Rectal smooth muscle tissue (tissue), 1 donor: ENCODE results near the gene ABO.
A peak's percentile ranks its signal among the peaks of the same experiment; 100 is the strongest.
"Not testable (repeated sequence)": the region's sequence is repeated elsewhere in the genome, so short reads cannot be mapped to it uniquely, and the experiment has no call there.

ENCODE experiments used
- H3K27ac ChIP-seq: one replicate; pipeline ENCODE4 v1.7.0; 2013; ENCODE audit warnings: low read depth, low read length, inconsistent platforms
- H3K27me3 ChIP-seq: one replicate; pipeline ENCODE4 v1.7.0; 2013; ENCODE audit warnings: low read length; ENCODE audit not compliant: control insufficient read depth, insufficient read depth
- H3K36me3 ChIP-seq: one replicate; pipeline ENCODE4 v1.7.0; 2013; ENCODE audit warnings: low read length; ENCODE audit not compliant: control insufficient read depth, insufficient read depth
- H3K4me1 ChIP-seq: one replicate; pipeline ENCODE4 v1.7.0; 2013; ENCODE audit warnings: low read length; ENCODE audit not compliant: control insufficient read depth, insufficient read depth
- H3K4me3 ChIP-seq: one replicate; pipeline ENCODE4 v1.7.0; 2013; ENCODE audit warnings: low read length
- H3K9ac ChIP-seq: one replicate; pipeline ENCODE4 v1.7.0; 2013; ENCODE audit warnings: low read length

ABO gene

GRCh38 chr9:133275105-133276000, at the start of gene ABO:
Gene ABO (minus strand): TSS chr9:133275201.
- Histone ChIP-seq H3K36me3 (no peaks in the 10 kb centered on the region), H3K9ac (no peak within 1 kb of the TSS), H3K27me3 (no peaks in the 10 kb centered on the region), H3K4me1 (no peaks in the 10 kb centered on the region), H3K27ac (peak within 1 kb of the TSS; percentile 7), H3K4me3 (peak within 1 kb of the TSS; percentile 60)

- no peaks in the 10 kb centered on the region for H3K27me3 ChIP-seq
- no peak overlapping the region for H3K4me3 ChIP-seq
- no peak overlapping the region for H3K9ac ChIP-seq
- no peaks in the 10 kb centered on the region for H3K4me1 ChIP-seq
- no peaks in the 10 kb centered on the region for H3K36me3 ChIP-seq
- no peak overlapping the region for H3K27ac ChIP-seq
Measured at GRCh38 chr9:133323991-133324703, 49.1 kb upstream of the ABO start.

GRCh38 chr9:133323211-133323610, 48.2 kb upstream of the ABO start:
- no peaks in the 10 kb centered on the region for H3K36me3 ChIP-seq
- no peak overlapping the region for H3K9ac ChIP-seq
- H3K27ac ChIP-seq: no peak overlapping the region
- H3K27me3 ChIP-seq: no peaks in the 10 kb centered on the region
- no peak overlapping the region for H3K4me3 ChIP-seq
- H3K4me1 ChIP-seq: no peaks in the 10 kb centered on the region

GRCh38 chr9:133322701-133323100, 47.7 kb upstream of the ABO start:
- Histone ChIP-seq H3K36me3 (no peaks in the 10 kb centered on the region), H3K4me3 (no peak overlapping the region), H3K27ac (no peak overlapping the region), H3K27me3 (no peaks in the 10 kb centered on the region), H3K9ac (no peak overlapping the region), H3K4me1 (no peaks in the 10 kb centered on the region)

- H3K9ac ChIP-seq: no peak overlapping the region
- no peaks in the 10 kb centered on the region for H3K36me3 ChIP-seq
- no peak overlapping the region for H3K4me3 ChIP-seq
- H3K4me1 ChIP-seq: no peaks in the 10 kb centered on the region
- H3K27me3 ChIP-seq: no peaks in the 10 kb centered on the region
- H3K27ac ChIP-seq: no peak overlapping the region
Measured at GRCh38 chr9:133321411-133321935, 46.5 kb upstream of the ABO start.

GRCh38 chr9:133320421-133320881, 45.5 kb upstream of the ABO start:
- H3K4me3 ChIP-seq: no peak overlapping the region
- no peaks in the 10 kb centered on the region for H3K27me3 ChIP-seq
- no peak overlapping the region for H3K27ac ChIP-seq
- no peaks in the 10 kb centered on the region for H3K36me3 ChIP-seq
- no peaks in the 10 kb centered on the region for H3K4me1 ChIP-seq
- H3K9ac ChIP-seq: no peak overlapping the region

- not testable (repeated sequence) for H3K4me1 ChIP-seq, H3K4me3 ChIP-seq, H3K9ac ChIP-seq, H3K27me3 ChIP-seq, H3K27ac ChIP-seq, H3K36me3 ChIP-seq
Measured at GRCh38 chr9:133317551-133317950, 42.5 kb upstream of the ABO start.

GRCh38 chr9:133315997-133316396, 41.0 kb upstream of the ABO start:
- Histone ChIP-seq H3K9ac (no peak overlapping the region), H3K27ac (no peak overlapping the region), H3K27me3 (no peaks in the 10 kb centered on the region), H3K4me3 (no peak overlapping the region), H3K36me3 (no peaks in the 10 kb centered on the region), H3K4me1 (no peaks in the 10 kb centered on the region)

- H3K36me3 ChIP-seq: no peaks in the 10 kb centered on the region
- no peaks in the 10 kb centered on the region for H3K4me1 ChIP-seq
Measured at GRCh38 chr9:133309608-133310007, 34.6 kb upstream of the ABO start.

GRCh38 chr9:133307301-133307700, 32.3 kb upstream of the ABO start:
- Histone ChIP-seq H3K9ac (no peak overlapping the region), H3K27me3 (no peaks in the 10 kb centered on the region), H3K4me3 (no peak overlapping the region), H3K27ac (no peak overlapping the region), H3K36me3 (no peaks in the 10 kb centered on the region), H3K4me1 (no peaks in the 10 kb centered on the region)

More at GRCh38 chr9:133309608-133310007, 34.6 kb upstream of the ABO start:
- Histone ChIP-seq H3K27me3 (no peaks in the 10 kb centered on the region), H3K9ac (no peak overlapping the region), H3K4me3 (no peak overlapping the region), H3K27ac (no peak overlapping the region)

- H3K4me3 ChIP-seq: no peak overlapping the region
- H3K27me3 ChIP-seq: no peaks in the 10 kb centered on the region
- no peaks in the 10 kb centered on the region for H3K4me1 ChIP-seq
- no peak overlapping the region for H3K27ac ChIP-seq
- H3K9ac ChIP-seq: no peak overlapping the region
- no peaks in the 10 kb centered on the region for H3K36me3 ChIP-seq
Measured at GRCh38 chr9:133306242-133307204, 31.5 kb upstream of the ABO start.

- no peaks in the 10 kb centered on the region for H3K27me3 ChIP-seq
- H3K27ac ChIP-seq: no peak overlapping the region
- no peak overlapping the region for H3K9ac ChIP-seq
- no peaks in the 10 kb centered on the region for H3K4me1 ChIP-seq
- no peaks in the 10 kb centered on the region for H3K36me3 ChIP-seq
- H3K4me3 ChIP-seq: no peak overlapping the region
Measured at GRCh38 chr9:133305731-133306130, 30.7 kb upstream of the ABO start.
